NT2/D1 (cell line): Measurements from ENCODE around the gene BBC3.

Experiments
- DNase-seq: peaks from one replicate; pipeline ENCODE4 v3.0.0-alpha.2; 2011; ENCODE audit warnings: low read depth, low spot score
- H3K27me3 ChIP-seq: 2 replicates; pipeline ENCODE4 v1.6.0; 2011; ENCODE audit warnings: mild to moderate bottlenecking; ENCODE audit not compliant: insufficient read length, insufficient read depth
- H3K36me3 ChIP-seq: 2 replicates; pipeline ENCODE4 v1.6.1; 2011; ENCODE audit warnings: mild to moderate bottlenecking, low read length, mixed read lengths; ENCODE audit not compliant: insufficient read depth, insufficient read length
- H3K4me1 ChIP-seq: 2 replicates; pipeline ENCODE4 v1.5.1; 2011; ENCODE audit not compliant: insufficient read depth, insufficient read length
- H3K4me3 ChIP-seq: 2 replicates; pipeline ENCODE4 v1.5.1; 2011; ENCODE audit warnings: low read depth; ENCODE audit not compliant: insufficient read length
- H3K9ac ChIP-seq: 2 replicates; pipeline ENCODE4 v1.6.0; 2011; ENCODE audit warnings: low read depth; ENCODE audit not compliant: insufficient read length
- H3K9me3 ChIP-seq: 2 replicates; pipeline ENCODE4 v1.5.1; 2011; ENCODE audit warnings: mild to moderate bottlenecking, low read length; ENCODE audit not compliant: insufficient read depth
- SUZ12 ChIP-seq: IDR thresholded peaks from 2 replicates; pipeline ENCODE4 v1.6.1; 2011; ENCODE audit not compliant: insufficient read length, insufficient read depth; ENCODE audit errors: extremely low read depth
- YY1 ChIP-seq: IDR thresholded peaks from 2 replicates; pipeline ENCODE4 v1.6.1; 2011; ENCODE audit not compliant: insufficient read length, insufficient read depth
- ZNF274 ChIP-seq: IDR thresholded peaks from 2 replicates; pipeline ENCODE4 v1.6.1; 2011; ENCODE audit warnings: mild to moderate bottlenecking, low read depth, low read length

BBC3 gene

DNA sequence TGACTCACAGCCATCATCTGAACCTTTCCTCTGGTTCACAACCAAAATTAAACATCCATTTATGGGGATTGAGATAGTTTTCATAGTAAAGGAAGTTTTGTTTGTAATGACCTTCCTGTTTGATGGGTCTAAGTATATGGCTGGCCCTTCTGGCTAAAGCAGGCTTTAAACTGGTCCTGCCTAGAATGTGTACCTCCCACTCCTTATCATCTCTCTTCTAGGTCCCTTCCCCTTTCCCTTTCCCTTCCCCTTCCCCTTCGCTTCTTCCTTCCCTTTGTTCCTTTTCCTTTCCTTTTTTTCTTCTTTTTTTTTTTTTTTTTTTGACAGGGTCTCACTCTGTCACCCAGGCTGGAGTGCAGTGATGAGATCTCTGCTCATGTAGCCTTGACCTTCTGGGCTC is 35.6 kb downstream of the BBC3 start:
- no peaks in the 10 kb centered on the region for H3K4me1 ChIP-seq
- TF ChIP-seq ZNF274, result no peak
- TF ChIP-seq YY1, result no peak
- TF ChIP-seq SUZ12, result no peak
- H3K27me3 ChIP-seq, result no peaks in the 10 kb centered on the region
- H3K9me3 ChIP-seq, result no peaks in the 10 kb centered on the region
- H3K4me3 ChIP-seq, result no peak overlapping the region
- no peak for DNase-seq
- no peak overlapping the region for H3K9ac ChIP-seq
- H3K36me3 ChIP-seq, result peaks cover 44% of the 10 kb centered on the region

- H3K9ac ChIP-seq, result no peak overlapping the region
- no peak overlapping the region for H3K4me3 ChIP-seq
- H3K9me3 ChIP-seq, result no peaks in the 10 kb centered on the region
- no peak for DNase-seq
- H3K27me3 ChIP-seq, result no peaks in the 10 kb centered on the region
- TF ChIP-seq SUZ12 (no peak), ZNF274 (no peak), YY1 (no peak)
- H3K36me3 ChIP-seq, result peaks cover 47% of the 10 kb centered on the region
- H3K4me1 ChIP-seq, result peaks cover 9% of the 10 kb centered on the region
These were observed 40.8 kb downstream of the BBC3 start for GRCh38 chr19:47190167-47190727.

DNA sequence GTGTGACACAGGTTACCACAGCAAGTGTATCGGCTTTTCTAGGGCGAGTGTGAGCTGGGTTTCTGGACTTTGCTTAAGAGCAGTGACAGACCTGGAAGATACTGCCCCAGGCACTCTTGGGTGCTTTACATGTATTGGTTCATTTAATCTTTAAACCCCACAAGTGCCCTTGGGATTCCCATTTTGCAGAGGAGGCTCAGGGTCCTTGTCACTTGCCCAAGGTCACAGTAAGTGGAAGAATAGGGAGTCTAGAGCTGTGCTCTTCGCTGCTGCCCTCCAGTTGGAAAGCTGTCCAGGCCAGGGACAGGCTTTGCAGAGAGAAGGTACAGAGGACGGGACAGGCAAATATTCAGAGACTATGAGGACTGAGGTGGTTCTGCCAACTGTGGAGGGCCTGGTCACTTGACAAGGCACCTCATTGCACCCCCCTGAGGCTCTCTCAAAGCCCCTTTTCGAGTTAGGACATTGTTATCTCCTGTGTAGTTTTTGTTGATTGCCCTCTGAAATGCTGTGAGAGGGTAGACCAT is 42.4 kb downstream of the BBC3 start:
- Histone ChIP-seq H3K4me1 (peaks cover 9% of the 10 kb centered on the region), H3K9me3 (no peaks in the 10 kb centered on the region), H3K9ac (no peak overlapping the region), H3K36me3 (peaks cover 51% of the 10 kb centered on the region), H3K27me3 (no peaks in the 10 kb centered on the region), H3K4me3 (no peak overlapping the region)
- DNase-seq, result no peak
- no peak for TF ChIP-seq SUZ12
- no peak for TF ChIP-seq YY1
- no peak for TF ChIP-seq ZNF274

GRCh38 chr19:47187797-47188196 is 43.2 kb downstream of the BBC3 start:
- no peak for DNase-seq
- H3K27me3 ChIP-seq, result no peaks in the 10 kb centered on the region
- H3K9me3 ChIP-seq, result no peaks in the 10 kb centered on the region
- TF ChIP-seq ZNF274 (no peak), YY1 (no peak), SUZ12 (no peak)
- peaks cover 9% of the 10 kb centered on the region for H3K4me1 ChIP-seq
- H3K9ac ChIP-seq, result no peak overlapping the region
- H3K36me3 ChIP-seq, result peaks cover 57% of the 10 kb centered on the region
- H3K4me3 ChIP-seq, result no peak overlapping the region

DNA sequence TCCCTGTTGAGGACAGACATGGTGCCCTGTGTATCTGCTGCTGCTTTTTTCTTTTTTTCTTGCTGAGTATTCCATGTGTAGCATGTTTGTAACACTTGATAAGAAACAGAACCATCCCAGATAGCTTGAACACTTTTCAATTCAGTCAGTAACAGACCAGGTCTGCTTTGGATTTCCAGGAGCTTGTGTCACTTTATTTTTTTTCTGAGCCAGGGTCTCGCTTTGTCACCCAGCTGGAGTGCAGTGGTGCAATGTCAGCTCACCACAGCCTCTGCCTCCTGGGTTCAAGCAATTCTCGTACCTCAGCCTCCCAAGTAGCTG is 43.7 kb downstream of the BBC3 start:
- Histone ChIP-seq H3K4me1 (peaks cover 9% of the 10 kb centered on the region), H3K9ac (peak overlapping the region; percentile 21), H3K4me3 (no peak overlapping the region), H3K27me3 (no peaks in the 10 kb centered on the region), H3K36me3 (peaks cover 62% of the 10 kb centered on the region), H3K9me3 (no peaks in the 10 kb centered on the region)
- no peak for TF ChIP-seq SUZ12
- TF ChIP-seq ZNF274, result no peak
- TF ChIP-seq YY1, result no peak
- no peak for DNase-seq

DNA sequence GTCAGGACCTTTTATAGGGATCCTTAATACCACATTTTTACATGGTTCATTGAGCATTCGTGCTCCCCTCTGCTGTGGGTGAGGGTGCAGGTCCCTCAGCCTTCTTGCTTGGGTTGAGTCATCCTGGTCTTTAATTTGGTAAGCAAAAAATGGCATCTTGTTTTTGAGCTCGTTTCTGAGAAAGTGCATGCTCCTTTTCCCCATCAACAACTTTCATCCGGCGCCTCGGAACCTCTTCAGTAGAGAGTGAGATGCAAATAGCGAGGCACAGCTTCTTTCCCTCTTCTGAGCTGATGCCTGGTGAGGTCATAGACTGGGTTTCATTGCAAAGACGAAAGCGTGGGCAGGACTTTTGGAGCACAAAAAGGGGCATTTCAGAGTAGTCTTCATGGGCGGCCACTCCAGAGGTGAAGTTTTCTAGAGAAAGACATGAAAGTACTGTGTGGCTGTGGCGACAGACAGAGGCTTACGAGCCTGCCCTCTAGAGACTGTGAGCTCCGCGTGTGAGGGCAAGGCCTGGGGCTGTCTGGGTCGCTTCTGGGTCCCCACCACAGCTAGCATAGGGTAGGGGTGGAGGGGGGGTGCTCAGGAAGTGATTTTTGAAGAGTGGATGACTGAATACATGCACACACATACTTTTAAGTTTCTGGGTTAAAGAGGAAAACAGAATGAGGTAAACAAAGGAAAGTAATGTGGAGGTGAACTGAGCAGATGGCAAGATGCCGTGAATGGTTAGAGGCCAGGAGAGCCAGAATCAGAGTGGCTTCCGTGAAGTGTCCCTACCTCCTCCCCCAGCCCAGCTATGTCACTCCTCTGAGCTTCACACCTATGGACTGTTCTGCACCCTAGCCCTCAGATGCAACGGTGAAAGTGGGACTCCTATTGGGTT is 44.3 kb downstream of the BBC3 start:
- peaks cover 68% of the 10 kb centered on the region for H3K36me3 ChIP-seq
- H3K4me3 ChIP-seq, result no peak overlapping the region

DNA sequence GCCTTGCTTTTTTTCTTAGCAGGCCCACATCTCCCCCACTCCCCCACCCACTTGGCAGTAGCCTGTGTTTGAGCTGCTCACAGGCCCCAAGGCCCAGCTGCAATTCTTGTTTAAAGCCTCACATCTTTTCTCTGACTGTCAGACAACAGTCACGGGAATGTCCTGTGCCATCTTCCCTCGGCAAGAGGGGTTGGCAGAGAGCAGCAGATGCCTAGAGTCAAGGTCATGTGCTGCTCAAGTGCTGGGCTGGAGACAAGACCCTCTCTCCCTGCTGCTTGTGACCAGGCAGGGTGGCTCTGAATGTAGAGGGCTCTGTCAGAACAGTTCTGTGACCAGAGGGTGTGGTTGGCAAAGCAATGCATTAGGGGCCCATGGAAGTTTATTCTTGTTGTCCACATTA is 47.4 kb downstream of the BBC3 start:
- DNase-seq, result no peak
- H3K36me3 ChIP-seq, result peaks cover 71% of the 10 kb centered on the region
- peaks cover 8% of the 10 kb centered on the region for H3K4me1 ChIP-seq
- no peak overlapping the region for H3K9ac ChIP-seq
- H3K9me3 ChIP-seq, result no peaks in the 10 kb centered on the region
- TF ChIP-seq YY1, result no peak
- no peak for TF ChIP-seq SUZ12
- no peak for TF ChIP-seq ZNF274
- H3K27me3 ChIP-seq, result no peaks in the 10 kb centered on the region
- no peak overlapping the region for H3K4me3 ChIP-seq

More for the DNA sequence above, 44.3 kb downstream of the BBC3 start:
- H3K9me3 ChIP-seq, result no peaks in the 10 kb centered on the region
- peaks cover 9% of the 10 kb centered on the region for H3K4me1 ChIP-seq
- no peaks in the 10 kb centered on the region for H3K27me3 ChIP-seq
- H3K9ac ChIP-seq, result peak overlapping the region; percentile 21
- DNase-seq, result no peak
- TF ChIP-seq YY1 (no peak), ZNF274 (no peak), SUZ12 (no peak)
